AG09319 (cell line): ENCODE results near the gene HEBP2.

Experiments used
- DNase-seq: peaks from one replicate; pipeline ENCODE4 v3.0.0-alpha.2; 2010; ENCODE audit warnings: low read depth; ENCODE audit errors: extremely low read depth
- TF ChIP-seq, protein P1 (sequence below): IDR thresholded peaks from 2 replicates; pipeline ENCODE4 v1.5.1; 2011; ENCODE audit warnings: low read depth, mild to moderate bottlenecking, inconsistent platforms, low read length, moderate library complexity

The HEBP2 gene

DNA sequence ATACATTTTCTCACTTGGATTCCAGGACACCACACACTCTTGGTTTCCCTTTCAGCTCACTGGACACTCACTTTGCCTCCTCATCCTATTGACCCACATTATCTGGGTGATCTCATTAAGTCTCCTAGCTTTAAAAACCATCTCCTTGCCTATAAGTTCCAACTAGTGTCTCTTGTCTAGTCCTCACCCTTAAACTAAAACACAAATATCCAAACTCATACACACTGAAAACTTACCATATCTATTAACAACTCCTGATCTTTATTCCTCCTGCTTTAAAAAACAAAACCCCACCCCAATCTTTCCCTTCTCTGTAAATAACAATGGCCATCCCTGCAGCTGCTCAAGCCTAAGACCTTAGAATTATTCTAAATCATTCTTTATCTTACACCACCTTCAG, 29.8 kb upstream of the HEBP2 start:
- TF ChIP-seq, protein P1, sequence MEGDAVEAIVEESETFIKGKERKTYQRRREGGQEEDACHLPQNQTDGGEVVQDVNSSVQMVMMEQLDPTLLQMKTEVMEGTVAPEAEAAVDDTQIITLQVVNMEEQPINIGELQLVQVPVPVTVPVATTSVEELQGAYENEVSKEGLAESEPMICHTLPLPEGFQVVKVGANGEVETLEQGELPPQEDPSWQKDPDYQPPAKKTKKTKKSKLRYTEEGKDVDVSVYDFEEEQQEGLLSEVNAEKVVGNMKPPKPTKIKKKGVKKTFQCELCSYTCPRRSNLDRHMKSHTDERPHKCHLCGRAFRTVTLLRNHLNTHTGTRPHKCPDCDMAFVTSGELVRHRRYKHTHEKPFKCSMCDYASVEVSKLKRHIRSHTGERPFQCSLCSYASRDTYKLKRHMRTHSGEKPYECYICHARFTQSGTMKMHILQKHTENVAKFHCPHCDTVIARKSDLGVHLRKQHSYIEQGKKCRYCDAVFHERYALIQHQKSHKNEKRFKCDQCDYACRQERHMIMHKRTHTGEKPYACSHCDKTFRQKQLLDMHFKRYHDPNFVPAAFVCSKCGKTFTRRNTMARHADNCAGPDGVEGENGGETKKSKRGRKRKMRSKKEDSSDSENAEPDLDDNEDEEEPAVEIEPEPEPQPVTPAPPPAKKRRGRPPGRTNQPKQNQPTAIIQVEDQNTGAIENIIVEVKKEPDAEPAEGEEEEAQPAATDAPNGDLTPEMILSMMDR = no peak
- DNase-seq = no peak

DNA sequence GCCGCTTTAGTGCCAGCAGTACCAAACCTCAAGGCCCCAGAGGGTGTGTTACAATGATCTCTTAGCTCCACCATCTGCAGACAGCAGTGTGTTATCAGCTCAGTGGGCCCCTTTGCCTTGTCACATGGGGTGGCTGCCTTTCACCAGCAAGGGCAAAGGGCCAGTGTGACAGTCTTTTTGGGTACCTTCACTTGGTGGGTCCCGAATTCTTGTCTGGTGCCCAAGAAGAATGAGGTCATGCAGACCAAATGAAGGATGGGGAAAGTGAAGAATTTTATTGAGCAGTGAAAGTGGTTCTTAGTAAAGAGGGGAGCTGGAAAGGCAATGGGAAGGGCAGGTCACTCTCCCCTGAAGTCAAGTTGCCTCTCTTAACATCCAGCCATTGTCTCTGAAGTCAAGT, 29.2 kb upstream of the HEBP2 start:
- DNase-seq = no peak
- TF ChIP-seq, protein P1 = no peak

DNA sequence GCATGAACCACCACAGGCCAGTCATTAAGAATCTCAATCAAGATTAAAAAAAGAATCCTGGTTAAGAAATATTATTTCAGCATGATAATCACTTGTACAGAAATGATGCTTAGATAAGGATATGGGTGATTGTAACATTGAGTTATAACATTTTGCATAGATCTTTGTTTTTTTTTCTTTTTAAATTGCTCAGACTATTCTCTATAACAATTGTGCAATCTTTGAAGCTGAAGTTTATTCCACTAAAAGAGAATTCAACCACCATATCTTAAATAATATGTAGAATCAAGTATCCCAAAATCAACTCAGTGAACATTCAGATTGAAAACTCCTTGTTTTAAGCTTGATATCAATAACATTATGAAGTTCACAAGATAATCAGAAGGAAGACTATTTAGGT, 27.0 kb upstream of the HEBP2 start:
- no peak for DNase-seq
- TF ChIP-seq, protein P1 = no peak

DNA sequence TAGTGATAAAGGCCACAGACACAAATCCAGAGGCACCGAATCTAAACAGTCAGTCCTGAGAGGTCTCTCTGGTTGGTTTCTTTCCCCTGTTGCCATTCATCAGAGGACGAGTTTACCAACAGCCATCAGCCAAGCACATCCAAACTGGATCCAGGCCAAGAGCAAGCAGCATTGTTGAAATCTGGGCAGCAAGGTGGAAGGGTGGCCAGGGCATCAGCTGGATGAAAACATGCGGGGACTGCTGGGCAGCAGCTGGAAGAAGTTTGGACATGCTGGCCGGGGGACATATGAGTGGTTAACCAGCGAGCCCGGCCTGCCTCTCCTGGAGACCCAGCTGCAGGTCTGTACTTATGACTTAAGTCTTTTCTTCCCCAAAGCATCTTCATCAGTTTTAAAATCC, 26.2 kb upstream of the HEBP2 start, which contains the start of gene SMIM28:
Gene SMIM28 (plus strand): TSS at position 62 of the 400 bp plus-strand sequence. CDS start 168 bp downstream, at position 230.
- TF ChIP-seq, protein P1 = no peak
- no peak for DNase-seq

DNA sequence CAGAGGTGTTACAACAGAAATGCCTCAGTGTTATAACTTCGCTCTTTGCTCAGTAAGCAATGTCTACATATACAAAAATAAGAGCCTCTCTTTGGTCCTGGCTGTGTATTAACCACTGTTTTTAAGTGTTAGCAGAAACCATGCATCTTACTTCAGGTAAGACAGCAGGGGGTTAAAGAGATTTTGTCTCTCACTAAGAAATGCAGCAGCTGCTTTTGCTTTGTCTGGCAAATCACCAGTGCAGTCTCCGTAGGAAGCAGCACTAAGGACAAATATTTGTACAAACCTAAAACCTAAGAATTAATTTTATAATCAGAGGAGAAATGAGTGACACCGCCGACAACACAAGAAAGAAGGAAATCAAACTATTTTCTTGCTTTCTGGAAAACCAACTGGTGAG, 25.6 kb upstream of the HEBP2 start:
- DNase-seq = no peak
- TF ChIP-seq, protein P1 = no peak

DNA sequence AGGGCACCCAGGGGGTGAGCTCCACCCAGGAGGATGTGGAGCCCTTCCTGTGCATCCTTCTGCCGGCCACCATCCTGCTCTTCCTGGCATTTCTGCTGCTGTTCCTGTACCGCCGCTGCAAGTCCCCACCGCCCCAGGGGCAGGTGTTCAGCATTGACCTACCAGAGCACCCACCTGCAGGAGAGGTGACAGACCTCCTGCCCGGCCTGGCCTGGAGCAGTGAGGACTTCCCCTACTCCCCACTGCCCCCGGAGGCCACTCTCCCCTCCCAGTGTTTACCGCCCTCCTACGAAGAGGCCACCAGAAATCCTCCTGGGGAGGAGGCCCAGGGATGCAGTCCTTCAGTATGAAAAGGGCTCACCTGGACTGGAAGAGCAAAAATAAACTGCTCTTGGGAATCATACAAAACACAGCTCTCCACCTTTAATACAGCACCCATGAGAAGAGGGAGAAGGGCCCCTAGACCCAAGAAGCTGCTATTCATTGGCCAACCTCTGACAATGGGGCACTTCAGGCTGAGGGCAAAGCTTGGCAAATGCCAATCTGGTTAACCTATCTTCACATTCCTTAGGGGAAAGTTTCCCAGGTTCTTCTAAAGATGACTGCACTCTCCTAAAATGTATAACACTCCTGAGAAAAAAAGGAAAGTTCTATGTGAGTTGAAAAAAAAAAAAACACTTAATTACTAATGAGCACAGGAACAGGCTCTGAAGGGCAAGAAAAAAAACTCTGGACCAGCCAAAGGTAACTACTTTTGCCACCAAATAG, 21.3 kb upstream of the HEBP2 start:
- no peak for DNase-seq
- TF ChIP-seq, protein P1 = no peak

DNA sequence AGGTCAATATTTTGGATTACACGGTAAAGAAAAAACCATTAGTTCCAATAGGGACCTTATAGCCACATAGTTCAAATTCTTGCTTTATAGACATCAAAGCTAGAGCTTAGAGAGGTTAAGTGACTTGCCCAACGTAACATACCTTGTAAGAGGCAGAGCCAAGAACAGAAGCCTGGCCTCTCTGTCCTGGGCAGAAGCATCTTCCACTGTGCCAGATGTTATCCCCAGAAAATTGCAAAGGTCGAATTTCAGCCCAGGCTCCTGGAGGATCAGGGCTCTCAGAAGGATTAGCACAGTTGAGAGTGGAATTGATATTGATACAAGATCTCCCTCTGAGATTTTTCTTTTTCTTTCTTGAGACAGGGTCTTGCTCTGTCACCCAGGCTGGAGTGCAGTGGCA, 20.2 kb upstream of the HEBP2 start:
- TF ChIP-seq, protein P1 = no peak
- no peak for DNase-seq
